Adrenal gland (tissue), 5 donors: Measurements from ENCODE around the gene NMT1.

Source experiments
- CTCF ChIP-seq, 6 experiments: fragments of 450-650 bp in 4 of 6; fragments of 200-600 bp in 2 of 6; sonication (generic) in 1 of 6; IDR thresholded peaks; 1 replicate in 5 of 6; 2 replicates in 1 of 6; pipeline versions ENCODE4 v1.5.1 to v1.8.0; 2016 to 2021; ENCODE audit warnings: antibody characterized with exemption in 6 of 6, mild to moderate bottlenecking in 2 of 6, moderate library complexity in 1 of 6
- POLR2A ChIP-seq, 2 donors: fragments of 450-650 bp; IDR thresholded peaks; one replicate each; pipeline ENCODE4 v1.6.1; 2017; ENCODE audit warnings: antibody characterized with exemption in 2 of 2, mild to moderate bottlenecking in 2 of 2, moderate library complexity in 1 of 2
- donor health status: DM: no; HTN: no; CAD: no.

GRCh38 chr17:45030733-45031132 lies 30.4 kb upstream of the NMT1 start:
- no peak for TF ChIP-seq CTCF (IDR thresholded peaks at IDR 0.05)
- TF ChIP-seq POLR2A (IDR thresholded peaks at IDR 0.05), result no peak
